Prostate gland (tissue), 2 donors: Measurements from ENCODE around the gene ZNF879.

Source experiments
- POLR2A ChIP-seq: fragments of 450-650 bp; IDR thresholded peaks from one replicate; pipeline ENCODE4 v1.6.1; 2016; ENCODE audit warnings: antibody characterized with exemption, mild to moderate bottlenecking
- POLR2AphosphoS5 ChIP-seq: sonication (generic); formaldehyde crosslinking; IDR thresholded peaks from one replicate; pipeline ENCODE4 v1.6.1; 2017; ENCODE audit warnings: antibody characterized with exemption
- TF ChIP-seq, protein P1 (sequence below), 4 experiments: fragments of 200-600 bp in 2 of 4; fragments of 450-650 bp in 2 of 4; sonication (generic) in 2 of 4; IDR thresholded peaks; 1 replicate in 3 of 4; 2 replicates in 1 of 4; pipeline ENCODE4 v1.5.1; 2016 to 2019; ENCODE audit warnings: antibody characterized with exemption in 4 of 4, mild to moderate bottlenecking in 2 of 4, moderate library complexity in 2 of 4

DNA sequence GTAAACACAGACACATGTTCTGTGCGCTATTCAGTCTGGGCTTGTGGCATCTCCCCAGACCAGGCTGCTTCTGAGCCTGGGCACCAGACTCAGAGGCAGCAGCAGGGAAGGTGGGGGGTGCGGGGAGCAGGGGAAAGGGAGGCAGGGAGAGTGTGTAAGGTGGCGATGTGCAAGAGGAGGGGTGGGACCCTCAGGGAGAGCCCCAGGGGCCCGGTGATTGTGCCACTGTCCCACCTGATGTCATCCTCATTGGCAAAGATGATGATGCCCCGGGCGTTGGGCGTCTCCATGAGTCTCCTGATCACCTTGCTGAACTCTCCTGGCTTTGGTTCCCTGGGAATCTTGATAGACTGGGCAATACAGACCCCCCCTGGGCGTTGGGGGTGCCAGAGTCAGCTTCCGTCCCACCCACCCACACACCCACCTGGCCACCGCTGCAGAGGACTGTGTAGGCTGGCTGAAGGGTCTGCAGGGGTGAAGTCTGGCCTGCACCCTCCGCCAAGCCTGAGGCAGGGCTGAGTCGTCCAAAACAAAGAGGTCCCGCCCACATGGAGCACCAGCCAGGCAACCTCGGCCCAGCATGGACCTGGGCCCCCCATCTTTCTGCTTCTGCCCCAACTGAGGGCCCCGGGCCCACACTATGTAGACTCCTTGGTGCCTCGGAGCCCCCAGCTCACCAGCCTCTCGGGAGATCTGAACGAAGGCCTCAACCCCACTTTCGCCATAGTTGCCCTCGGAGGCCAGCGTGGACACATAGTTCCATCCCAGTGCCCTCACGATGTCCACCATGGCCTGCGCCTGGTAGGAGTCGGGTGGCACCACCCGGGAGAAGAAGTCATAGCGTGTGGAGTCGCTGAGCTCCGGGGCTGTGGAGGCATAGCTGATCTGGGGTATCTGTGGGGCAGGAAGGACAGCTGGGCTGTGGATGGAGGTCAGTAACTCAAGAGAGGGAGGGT, 32.1 kb upstream of the ZNF879 start:
- TF ChIP-seq, protein P1, sequence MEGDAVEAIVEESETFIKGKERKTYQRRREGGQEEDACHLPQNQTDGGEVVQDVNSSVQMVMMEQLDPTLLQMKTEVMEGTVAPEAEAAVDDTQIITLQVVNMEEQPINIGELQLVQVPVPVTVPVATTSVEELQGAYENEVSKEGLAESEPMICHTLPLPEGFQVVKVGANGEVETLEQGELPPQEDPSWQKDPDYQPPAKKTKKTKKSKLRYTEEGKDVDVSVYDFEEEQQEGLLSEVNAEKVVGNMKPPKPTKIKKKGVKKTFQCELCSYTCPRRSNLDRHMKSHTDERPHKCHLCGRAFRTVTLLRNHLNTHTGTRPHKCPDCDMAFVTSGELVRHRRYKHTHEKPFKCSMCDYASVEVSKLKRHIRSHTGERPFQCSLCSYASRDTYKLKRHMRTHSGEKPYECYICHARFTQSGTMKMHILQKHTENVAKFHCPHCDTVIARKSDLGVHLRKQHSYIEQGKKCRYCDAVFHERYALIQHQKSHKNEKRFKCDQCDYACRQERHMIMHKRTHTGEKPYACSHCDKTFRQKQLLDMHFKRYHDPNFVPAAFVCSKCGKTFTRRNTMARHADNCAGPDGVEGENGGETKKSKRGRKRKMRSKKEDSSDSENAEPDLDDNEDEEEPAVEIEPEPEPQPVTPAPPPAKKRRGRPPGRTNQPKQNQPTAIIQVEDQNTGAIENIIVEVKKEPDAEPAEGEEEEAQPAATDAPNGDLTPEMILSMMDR (IDR thresholded peaks at IDR 0.05): no peak
- TF ChIP-seq POLR2A (no peak), POLR2AphosphoS5 (no peak)
